Activated naive CD8-positive, alpha-beta T cell (primary cell): ENCODE data around the gene PDZRN3.

Experiments
- H3K27ac Mint-ChIP-seq: one replicate; pipeline ENCODE4 v1.8.0; 2021; ENCODE audit warnings: mixed read lengths
- H3K27me3 Mint-ChIP-seq: one replicate; pipeline ENCODE4 v1.8.0; 2021; ENCODE audit warnings: mixed read lengths
- H3K36me3 Mint-ChIP-seq: one replicate; pipeline ENCODE4 v1.8.0; 2021; ENCODE audit warnings: mixed read lengths
- H3K4me1 Mint-ChIP-seq: one replicate; pipeline ENCODE4 v1.8.0; 2021; ENCODE audit warnings: low read depth, mixed read lengths
- H3K4me3 Mint-ChIP-seq: one replicate; pipeline ENCODE4 v1.8.0; 2021; ENCODE audit warnings: mild to moderate bottlenecking, mixed read lengths
- H3K9me3 Mint-ChIP-seq: one replicate; pipeline ENCODE4 v1.8.0; 2021; ENCODE audit warnings: low read depth, mixed read lengths

PDZRN3 gene

DNA sequence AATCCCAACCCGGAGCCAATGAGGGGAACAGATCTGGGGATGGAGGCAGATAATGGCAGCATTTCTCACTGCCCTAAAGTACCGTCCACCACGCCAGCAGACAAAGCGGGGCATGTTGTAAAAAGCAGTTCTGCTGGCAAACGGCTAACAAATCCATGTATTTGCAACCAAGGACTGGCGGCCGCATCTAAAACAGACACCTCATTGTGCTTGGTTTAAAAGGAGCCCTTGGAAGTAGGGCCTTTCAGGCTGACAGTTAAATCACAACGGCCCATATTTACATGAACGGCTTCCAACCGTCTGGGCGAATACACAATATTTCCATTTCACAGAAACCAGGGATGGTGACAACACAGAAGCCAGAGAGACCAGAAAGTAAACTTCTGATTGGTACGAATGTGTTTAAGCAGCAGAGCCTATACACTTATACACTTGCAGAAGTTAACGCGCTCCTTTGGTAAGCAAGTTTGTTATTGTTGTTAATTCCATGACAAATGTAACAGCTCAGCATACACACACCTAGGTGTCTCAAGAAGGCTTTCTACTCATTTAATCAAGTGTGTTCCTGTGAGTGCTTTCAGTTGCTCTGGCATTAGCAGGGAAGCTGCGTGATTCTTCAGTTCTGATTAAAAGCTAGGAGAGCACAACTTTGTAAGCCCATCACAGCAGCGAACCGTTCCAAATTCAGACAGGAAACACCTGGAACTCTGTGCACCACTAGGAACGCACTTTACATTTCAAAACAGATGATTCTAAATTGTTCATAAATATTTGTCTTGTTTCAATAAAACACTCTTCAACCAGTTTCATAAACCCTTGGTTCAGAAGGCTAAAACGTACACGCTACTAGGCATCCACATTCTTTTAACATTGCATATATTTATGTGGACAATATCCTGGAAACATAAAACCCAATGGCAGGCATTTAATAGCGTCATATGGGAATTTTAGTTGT, 112.9 kb downstream of the PDZRN3 start:
- H3K4me3 Mint-ChIP-seq = no peak overlapping the region
- no peaks in the 10 kb centered on the region for H3K9me3 Mint-ChIP-seq
- no peaks in the 10 kb centered on the region for H3K4me1 Mint-ChIP-seq
- no peaks in the 10 kb centered on the region for H3K36me3 Mint-ChIP-seq
- H3K27me3 Mint-ChIP-seq = peaks cover 3% of the 10 kb centered on the region
- H3K27ac Mint-ChIP-seq = no peak overlapping the region

DNA sequence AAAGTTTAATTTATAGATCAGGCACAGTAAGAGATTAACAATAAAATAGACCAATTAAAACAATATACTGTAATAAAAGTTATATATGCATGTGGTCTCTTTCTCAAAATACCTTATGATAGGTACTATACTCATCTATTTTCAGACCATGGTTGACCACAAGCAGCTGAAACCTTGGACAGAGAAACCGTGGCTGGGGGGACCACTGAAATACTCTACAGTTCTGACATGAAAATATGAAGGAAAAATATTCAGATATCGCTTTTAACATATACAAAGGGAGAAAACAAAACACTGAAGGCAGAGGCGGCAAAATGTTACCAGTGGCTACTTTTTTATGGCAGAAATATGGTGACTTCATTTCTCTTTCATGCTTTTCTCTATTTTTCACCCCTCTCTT, 114.0 kb downstream of the PDZRN3 start:
- Mint-ChIP-seq H3K27me3 (peaks cover 5% of the 10 kb centered on the region), H3K36me3 (no peaks in the 10 kb centered on the region), H3K9me3 (no peaks in the 10 kb centered on the region), H3K27ac (no peak overlapping the region), H3K4me1 (no peaks in the 10 kb centered on the region), H3K4me3 (no peak overlapping the region)

DNA sequence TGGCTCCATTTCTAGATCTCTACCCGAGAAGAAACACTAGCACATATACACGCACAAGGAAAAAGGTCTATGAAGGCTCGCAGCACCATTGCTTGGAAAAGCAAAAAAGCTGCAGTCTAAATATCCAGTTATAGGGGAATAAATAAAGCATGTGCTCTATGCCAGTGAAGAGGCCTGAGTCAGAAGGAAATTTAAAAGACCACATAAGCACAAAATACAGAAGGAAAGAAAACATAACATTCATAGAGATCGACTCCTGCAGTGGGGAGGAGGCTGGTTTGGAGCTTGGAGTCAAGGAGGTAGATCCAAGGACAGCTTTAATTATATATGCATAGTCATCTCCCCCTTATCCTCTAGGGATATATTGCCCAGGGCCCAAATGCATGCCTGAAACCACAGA, 114.4 kb downstream of the PDZRN3 start:
- Mint-ChIP-seq H3K4me3 (no peak overlapping the region), H3K27ac (no peak overlapping the region)

DNA sequence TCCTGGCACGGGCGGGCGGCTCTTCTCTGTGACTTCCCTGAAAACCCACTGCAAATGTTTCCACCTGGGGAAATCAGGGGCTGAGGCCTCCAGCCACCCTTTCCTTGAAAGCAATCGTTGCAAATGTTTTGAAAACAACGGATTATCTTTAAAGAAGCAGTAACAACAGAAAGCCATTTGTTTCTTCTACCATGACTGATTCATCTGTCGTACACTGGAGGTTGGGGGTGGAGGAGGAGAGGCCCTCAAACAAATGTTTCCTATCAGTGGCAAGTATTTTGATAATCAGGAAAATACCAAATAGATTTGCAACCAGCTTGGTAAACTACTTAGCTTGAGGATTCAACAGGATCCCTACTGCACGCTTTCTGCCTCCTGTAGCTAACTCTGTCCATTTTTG, 114.9 kb downstream of the PDZRN3 start:
- no peaks in the 10 kb centered on the region for H3K36me3 Mint-ChIP-seq
- no peak overlapping the region for H3K4me3 Mint-ChIP-seq
- H3K9me3 Mint-ChIP-seq = no peaks in the 10 kb centered on the region
- peaks cover 4% of the 10 kb centered on the region for H3K27me3 Mint-ChIP-seq
- no peak overlapping the region for H3K27ac Mint-ChIP-seq
- H3K4me1 Mint-ChIP-seq = no peaks in the 10 kb centered on the region

More for the DNA sequence above, 114.4 kb downstream of the PDZRN3 start:
- Mint-ChIP-seq H3K4me1 (no peaks in the 10 kb centered on the region), H3K36me3 (no peaks in the 10 kb centered on the region), H3K9me3 (no peaks in the 10 kb centered on the region), H3K27me3 (peaks cover 4% of the 10 kb centered on the region)

DNA sequence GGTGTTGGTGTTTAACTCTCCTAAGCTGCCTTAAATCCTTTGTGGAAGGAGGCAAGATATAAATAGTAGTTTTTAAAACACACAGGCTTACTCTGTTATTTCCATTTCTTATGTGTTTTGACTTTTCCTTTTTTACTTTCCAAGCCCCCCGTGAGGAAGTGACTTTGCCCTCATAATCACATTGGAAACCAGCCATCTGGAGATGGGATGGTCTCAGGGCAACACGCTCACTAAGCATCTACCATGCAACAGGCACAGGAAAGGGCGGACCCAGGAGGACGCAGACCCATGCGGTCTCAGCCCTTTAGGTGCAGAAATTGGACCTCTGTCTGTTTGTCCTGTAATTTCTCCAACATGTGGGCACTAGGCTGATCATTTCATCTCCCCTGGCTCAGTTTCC, 115.7 kb downstream of the PDZRN3 start:
- H3K36me3 Mint-ChIP-seq = no peaks in the 10 kb centered on the region
- H3K27ac Mint-ChIP-seq = no peak overlapping the region
- H3K4me3 Mint-ChIP-seq = no peak overlapping the region
- H3K4me1 Mint-ChIP-seq = no peaks in the 10 kb centered on the region
- H3K9me3 Mint-ChIP-seq = no peaks in the 10 kb centered on the region
- peaks cover 4% of the 10 kb centered on the region for H3K27me3 Mint-ChIP-seq

DNA sequence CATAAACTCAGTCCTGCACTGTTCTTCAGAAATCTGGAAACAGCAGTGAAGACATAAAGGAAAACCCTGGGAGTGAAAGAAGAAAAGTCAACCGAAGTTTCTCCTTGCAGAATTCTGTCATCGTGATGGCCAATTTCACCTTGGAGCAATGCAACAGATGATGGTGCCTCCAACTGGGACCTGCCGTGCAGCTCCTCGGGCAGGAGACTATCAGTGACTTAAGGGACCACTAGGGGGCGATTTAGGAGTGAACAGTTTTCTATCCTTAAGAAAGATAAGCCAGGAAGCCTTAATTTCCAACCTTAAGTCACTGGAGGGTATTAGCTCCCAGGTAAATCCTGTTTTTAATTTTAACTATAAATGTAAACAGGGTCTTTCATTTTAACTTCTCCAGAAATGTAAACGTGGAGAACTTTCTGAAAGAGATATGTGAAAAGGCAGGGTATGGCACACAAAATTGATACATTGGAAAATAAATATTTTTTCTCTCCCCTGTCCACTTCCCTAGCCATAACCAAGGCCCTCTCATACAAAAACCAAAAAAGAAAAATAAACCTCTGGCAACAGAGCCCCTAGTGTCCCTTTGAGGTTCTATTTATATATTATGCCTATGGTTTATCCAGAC, 116.3 kb downstream of the PDZRN3 start:
- Mint-ChIP-seq H3K9me3 (no peaks in the 10 kb centered on the region), H3K27me3 (peaks cover 4% of the 10 kb centered on the region), H3K27ac (no peak overlapping the region), H3K4me3 (no peak overlapping the region), H3K36me3 (no peaks in the 10 kb centered on the region), H3K4me1 (no peaks in the 10 kb centered on the region)

DNA sequence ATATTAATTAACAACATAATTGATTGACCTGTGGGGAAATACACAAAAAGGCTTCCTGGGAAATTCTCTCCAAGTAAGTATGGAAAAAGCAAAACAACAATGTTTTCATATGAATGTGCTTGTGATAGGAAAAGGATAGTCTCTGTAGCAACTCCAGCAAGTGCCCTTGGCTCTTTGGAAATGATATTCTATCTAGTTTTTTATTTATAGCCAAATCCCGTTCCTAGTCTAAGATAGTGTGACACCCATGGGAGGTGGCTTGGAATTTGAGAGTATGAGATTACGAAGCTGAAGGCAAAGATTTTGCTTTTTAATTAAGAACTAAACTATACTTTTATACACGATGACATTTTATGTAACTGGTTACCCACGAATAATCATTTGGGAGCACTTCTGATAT, 119.9 kb downstream of the PDZRN3 start:
- H3K27ac Mint-ChIP-seq = no peak overlapping the region
- no peaks in the 10 kb centered on the region for H3K4me1 Mint-ChIP-seq
- no peak overlapping the region for H3K4me3 Mint-ChIP-seq
- H3K27me3 Mint-ChIP-seq = peaks cover 10% of the 10 kb centered on the region
- H3K9me3 Mint-ChIP-seq = no peaks in the 10 kb centered on the region
- H3K36me3 Mint-ChIP-seq = no peaks in the 10 kb centered on the region

DNA sequence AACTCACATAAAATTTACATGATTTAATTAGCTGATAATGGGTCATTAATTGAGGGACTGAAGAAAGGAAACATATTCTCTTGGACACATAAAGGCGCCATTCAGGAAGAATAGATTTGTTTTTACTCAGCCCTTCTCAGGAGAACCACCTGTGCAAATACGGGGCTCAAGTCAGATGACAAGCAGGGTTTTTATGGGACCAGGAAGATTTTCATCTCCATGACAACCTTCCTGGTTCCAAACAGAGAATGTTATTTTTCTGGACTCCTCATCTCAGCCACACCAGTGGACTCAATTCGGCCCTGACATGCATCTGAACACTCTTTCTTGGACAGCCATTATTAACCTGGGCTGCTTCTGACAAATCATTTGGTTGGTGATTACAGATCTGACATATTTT, 120.5 kb downstream of the PDZRN3 start:
- no peaks in the 10 kb centered on the region for H3K9me3 Mint-ChIP-seq
- H3K27ac Mint-ChIP-seq = no peak overlapping the region
- peaks cover 10% of the 10 kb centered on the region for H3K27me3 Mint-ChIP-seq
- no peaks in the 10 kb centered on the region for H3K4me1 Mint-ChIP-seq
- no peaks in the 10 kb centered on the region for H3K36me3 Mint-ChIP-seq
- no peak overlapping the region for H3K4me3 Mint-ChIP-seq

DNA sequence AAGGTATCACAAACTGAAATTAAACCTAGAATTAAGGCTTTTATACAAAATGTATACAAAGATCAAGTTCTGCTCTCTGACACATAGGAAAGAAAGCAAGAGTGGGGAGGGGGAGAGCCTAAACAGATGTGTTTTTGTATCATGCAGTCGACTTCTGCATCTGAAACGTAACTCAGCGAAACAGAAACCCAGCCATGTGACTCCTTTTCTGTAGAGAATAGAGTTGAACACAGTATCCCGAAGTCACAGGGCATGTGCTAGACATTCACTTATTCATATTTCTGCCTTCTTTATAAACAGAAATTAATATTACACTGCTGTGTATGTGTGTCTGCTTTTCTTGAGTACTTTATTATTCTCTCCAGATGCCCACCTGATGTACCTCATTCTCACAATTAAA, 121.0 kb downstream of the PDZRN3 start:
- no peaks in the 10 kb centered on the region for H3K36me3 Mint-ChIP-seq
- no peak overlapping the region for H3K27ac Mint-ChIP-seq
- H3K4me1 Mint-ChIP-seq = no peaks in the 10 kb centered on the region
- H3K4me3 Mint-ChIP-seq = no peak overlapping the region
- H3K27me3 Mint-ChIP-seq = peaks cover 10% of the 10 kb centered on the region
- H3K9me3 Mint-ChIP-seq = no peaks in the 10 kb centered on the region

DNA sequence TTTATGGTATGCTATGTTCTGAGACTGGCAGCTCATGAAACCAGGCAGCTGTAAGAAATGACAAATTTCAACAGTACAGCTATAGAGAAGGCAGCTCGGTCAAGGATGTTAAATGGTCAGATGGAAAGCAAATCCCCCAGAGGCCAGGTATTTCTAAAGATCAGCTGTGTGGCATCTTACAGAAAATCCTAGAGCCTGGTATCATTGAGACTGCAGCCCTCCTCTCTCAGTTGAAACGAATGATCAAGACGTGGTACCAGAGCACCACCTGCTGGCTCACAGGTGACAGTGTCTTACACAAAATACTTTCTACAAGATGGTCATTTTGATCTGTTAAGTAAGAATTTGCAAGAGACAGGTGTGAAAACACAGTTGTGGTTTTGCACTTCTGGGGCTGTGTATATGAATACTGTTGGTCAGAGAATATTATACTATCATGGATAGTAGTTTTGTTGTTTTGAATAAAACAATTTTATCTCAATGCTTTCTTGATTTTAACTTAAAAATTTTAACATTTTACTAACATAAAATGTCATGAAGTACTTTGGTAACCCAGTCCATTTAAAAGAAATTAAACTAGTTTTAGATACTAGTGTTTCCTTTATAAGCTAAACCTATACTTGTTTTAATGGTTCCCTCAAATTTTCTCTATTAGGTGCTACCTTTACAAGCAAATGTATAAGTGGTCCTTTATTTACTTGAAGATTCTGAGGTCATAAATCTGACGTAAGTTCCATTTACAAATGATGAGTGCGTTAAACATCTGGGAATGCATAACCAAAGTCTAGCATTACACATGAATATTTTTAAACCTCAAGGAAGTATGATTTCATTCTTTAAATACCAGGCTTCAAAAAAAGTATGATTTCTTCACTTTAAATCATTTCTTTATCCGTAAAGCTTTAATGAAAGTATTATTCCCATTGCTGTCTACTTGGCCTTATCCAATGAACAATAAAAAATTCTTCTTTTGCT, 121.8 kb downstream of the PDZRN3 start:
- Mint-ChIP-seq H3K27me3 (peaks cover 10% of the 10 kb centered on the region), H3K4me3 (no peak overlapping the region), H3K27ac (no peak overlapping the region), H3K4me1 (no peaks in the 10 kb centered on the region), H3K36me3 (no peaks in the 10 kb centered on the region), H3K9me3 (no peaks in the 10 kb centered on the region)

DNA sequence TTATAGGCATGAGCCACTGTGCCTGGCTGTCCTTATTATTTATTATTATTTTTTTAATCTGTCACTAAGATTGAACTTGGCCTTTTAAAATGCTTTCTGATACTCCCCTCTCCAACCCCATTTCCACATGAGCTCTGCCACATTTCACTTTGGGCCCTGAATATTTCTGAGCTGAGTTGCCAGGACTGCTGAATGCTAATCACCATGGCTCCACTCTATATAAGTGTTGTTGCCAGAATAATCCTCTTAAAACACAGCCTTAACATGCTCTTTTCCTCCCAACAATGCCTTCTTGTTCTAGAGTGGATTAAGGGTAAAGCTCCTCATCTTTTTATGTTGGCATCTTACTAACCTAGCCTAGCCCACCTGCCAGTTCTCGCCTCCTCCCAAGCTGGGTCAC, 124.4 kb downstream of the PDZRN3 start:
- H3K27me3 Mint-ChIP-seq = peaks cover 6% of the 10 kb centered on the region
- H3K36me3 Mint-ChIP-seq = no peaks in the 10 kb centered on the region
- no peaks in the 10 kb centered on the region for H3K9me3 Mint-ChIP-seq
- no peaks in the 10 kb centered on the region for H3K4me1 Mint-ChIP-seq
- H3K4me3 Mint-ChIP-seq = no peak overlapping the region
- H3K27ac Mint-ChIP-seq = no peak overlapping the region

DNA sequence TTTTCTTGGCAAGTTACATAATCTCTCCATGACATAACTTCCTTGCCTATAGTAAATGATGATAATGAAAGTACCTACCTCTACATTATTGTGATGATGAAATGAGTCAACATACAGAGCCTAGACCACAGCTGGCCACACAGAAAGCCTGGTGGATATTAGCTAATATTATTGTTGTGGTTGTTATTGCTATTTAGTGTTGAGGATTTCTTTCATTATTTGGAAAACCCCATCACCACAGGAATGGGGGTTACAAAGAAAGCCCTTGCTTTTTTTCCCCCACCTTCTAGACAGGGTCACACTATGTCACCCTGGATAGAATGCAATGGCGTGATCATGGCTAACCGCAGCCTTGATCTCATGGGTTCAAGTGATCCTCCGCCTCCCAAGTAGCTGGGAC, 125.0 kb downstream of the PDZRN3 start:
- H3K27me3 Mint-ChIP-seq = peaks cover 6% of the 10 kb centered on the region
- no peak overlapping the region for H3K4me3 Mint-ChIP-seq
- no peak overlapping the region for H3K27ac Mint-ChIP-seq
- H3K36me3 Mint-ChIP-seq = no peaks in the 10 kb centered on the region
- no peaks in the 10 kb centered on the region for H3K9me3 Mint-ChIP-seq
- H3K4me1 Mint-ChIP-seq = no peaks in the 10 kb centered on the region

DNA sequence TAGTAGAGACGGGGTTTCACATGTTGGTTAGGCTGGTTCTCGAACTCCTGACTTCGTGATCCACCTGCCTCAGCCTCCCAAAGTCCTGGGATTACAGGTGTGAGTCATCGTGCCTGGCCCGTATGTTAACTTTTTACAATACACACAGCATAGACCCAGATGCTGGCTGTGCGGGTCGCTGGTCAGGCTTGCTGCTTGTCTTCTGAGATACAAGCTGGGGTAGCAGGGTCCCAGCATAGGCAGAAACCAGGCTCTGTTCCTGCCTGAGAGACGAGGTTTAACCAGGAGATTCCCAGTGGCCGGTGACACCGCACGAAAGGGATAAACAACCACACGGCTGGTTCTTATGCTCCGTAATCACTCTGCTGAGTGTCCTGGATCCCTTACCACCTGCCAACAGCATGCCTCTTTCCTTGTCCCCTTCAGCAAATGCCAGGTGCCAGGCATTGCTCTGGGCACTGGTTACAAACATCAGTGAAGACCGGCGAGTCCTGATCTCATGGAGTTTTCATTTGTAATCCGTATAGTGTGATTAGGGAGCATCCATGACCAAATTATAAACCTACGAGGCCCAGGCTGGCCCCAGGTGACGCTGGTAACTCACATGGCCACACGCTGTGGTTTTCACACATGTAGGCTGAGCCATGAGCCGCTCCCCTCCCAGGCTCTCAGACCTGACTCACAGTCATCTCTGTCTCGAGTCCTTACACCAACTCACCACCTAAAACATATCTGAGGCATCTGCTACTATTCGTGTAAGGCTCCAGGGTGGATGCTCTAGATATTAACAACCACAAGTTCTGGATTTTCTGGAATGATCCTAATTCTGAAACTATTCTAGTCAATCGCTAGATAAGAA, 125.7 kb downstream of the PDZRN3 start:
- no peaks in the 10 kb centered on the region for H3K9me3 Mint-ChIP-seq
- no peak overlapping the region for H3K27ac Mint-ChIP-seq
- H3K4me1 Mint-ChIP-seq = no peaks in the 10 kb centered on the region
- no peaks in the 10 kb centered on the region for H3K36me3 Mint-ChIP-seq
- H3K4me3 Mint-ChIP-seq = no peak overlapping the region
- peaks cover 6% of the 10 kb centered on the region for H3K27me3 Mint-ChIP-seq
